Stimulated activated CD8-positive, alpha-beta memory T cell treated with anti-CD3 and anti-CD28 coated beads, Interleukin-15, amount 100 ng/mL, for 1 hour (primary cell): ENCODE data around the gene ZCCHC4.
A peak's percentile ranks its signal among the peaks of the same experiment; 100 is the strongest.

Source experiments
- DNase-seq: peaks from one replicate; pipeline ENCODE4 v3.0.0-alpha.2; 2020; ENCODE audit warnings: low read depth

ZCCHC4 gene, protein sequence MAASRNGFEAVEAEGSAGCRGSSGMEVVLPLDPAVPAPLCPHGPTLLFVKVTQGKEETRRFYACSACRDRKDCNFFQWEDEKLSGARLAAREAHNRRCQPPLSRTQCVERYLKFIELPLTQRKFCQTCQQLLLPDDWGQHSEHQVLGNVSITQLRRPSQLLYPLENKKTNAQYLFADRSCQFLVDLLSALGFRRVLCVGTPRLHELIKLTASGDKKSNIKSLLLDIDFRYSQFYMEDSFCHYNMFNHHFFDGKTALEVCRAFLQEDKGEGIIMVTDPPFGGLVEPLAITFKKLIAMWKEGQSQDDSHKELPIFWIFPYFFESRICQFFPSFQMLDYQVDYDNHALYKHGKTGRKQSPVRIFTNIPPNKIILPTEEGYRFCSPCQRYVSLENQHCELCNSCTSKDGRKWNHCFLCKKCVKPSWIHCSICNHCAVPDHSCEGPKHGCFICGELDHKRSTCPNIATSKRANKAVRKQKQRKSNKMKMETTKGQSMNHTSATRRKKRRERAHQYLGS

DNA sequence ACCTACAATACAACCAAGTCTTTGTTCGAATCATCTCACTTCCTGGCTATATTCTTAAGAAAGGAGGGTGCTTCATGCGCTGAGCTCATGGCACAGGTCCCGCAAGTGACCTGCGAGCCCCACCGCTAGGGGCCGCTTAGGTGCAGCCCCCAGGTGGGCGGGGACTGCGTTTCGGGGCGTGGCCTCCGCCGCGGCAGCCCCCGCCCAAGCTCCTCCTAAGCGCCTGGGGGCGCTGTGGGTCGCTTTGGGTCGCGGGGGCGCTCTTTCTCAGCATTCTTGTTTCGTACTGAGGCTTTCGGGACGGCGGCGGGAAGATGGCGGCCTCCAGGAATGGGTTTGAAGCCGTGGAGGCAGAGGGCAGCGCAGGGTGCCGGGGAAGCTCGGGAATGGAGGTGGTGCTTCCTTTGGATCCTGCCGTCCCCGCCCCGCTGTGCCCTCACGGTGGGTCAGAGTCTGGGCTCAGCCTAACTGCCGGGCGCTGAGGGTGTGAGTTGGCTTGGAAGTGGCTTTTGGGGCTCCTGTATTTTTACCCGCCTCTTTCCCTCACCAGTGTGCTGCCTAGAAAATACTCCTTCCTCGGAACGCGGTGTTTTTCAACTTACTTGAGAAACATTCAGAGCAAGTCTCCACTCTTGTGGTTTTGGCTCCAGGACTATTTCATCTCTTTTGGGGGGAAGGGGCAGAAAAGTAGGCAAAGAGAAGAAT, at the start of gene ZCCHC4:
Gene ZCCHC4 (plus strand): TSS at position 279 of the 705 bp plus-strand sequence. CDS start 36 bp downstream, at position 315.
- peak; percentile 74 for DNase-seq

DNA sequence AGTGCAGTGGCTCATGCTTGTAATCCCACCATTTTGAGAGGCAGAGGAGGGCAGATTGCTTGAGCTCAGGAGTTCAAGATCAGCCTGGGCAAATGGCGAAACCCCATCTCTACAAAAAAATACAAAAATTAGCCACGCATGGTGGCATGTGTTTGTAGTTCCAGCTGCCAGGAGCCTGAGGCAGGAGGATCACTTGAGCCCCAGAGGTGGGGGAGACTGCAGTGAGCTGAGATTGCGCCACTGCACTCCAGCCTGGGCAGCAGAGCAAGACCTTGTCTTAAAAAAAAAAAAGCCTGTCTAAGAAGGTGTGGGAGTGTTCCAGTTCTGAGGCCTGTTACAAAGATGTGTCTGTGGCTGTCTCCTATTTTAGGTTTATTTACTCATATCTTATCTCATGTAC, 40.7 kb upstream of the ZCCHC4 start:
- no peak for DNase-seq

DNA sequence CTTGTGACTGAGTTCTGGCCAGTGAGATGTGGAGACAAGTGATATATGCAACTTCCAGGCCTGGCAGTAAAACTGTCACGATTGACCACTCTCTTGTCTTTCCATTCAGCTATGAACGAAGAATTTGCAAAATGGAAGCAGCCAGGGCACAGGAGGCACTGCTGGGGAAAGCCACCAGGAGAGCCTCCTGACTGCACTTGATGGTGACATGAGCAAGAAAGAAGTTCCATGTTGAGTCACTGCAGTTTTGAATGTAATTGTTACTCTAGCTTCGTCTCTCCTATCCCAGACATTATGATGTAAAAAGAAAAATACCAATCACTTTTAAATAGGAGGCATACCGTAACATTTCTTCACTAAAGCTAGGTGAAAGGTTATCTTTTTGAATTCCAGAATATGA, 32.4 kb upstream of the ZCCHC4 start:
- DNase-seq: no peak

DNA sequence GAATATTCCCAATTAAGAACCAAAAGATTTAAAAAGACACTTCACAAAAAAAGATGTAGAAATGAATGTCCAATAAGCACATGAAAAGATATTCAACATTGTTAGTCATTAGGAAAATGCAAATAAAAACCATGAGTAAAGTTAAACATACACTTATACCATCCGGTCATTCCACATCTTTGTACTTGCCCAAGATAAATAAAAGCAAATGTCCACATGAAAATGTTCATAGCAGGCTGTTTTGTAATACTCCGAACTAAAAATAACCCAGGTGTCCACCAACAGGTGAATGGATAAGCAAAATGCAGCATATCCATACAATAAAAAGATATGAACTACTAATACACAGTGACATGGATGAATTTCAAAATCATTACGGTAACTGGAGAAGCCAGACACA, 28.6 kb upstream of the ZCCHC4 start:
- no peak for DNase-seq

DNA sequence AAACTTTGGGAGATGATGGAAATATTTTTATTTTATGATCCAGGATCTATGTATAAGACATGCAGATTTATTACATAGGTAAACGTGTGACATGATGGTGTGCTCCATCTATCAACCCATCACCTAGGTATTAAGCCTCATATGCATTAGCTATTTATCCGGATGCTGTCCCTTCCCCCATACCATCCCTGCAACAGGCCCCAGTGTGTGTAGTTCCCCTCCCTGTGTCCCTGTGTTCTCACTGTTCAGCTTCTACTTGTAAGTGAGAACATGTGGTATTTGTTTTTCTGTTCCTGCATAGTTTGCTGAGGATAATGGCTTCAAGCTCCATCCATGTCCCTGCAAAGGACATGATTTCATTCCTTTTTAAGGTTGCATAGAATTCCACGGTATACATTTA, 28.1 kb upstream of the ZCCHC4 start:
- DNase-seq: no peak

DNA sequence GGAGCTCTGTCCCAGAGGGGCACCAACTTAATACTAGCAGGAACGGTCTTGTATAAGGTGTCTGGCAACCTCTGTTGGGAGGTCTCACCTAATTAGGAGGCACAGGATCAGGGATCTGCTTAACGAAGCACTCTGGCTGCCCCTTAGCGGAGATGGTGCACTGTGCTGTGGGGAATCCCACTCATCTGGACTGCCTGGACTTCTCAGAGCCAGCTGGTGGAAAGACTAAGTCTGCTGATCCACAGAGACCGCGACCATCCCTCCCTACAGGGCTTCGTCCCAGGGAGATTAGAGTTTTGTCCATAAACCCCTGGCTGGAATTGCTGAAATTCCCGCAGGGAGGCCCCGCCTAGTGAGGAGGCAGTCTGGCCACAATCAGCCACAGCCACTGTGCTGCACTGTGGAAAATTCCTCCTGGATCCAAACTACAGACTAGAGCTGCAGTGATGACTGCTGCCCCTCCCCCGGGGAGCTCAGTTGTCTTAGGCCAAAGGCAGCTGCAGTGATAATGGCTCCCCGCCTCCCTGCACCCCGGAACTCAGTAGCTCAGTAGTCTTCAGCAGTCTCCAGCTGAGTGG, 22.0 kb upstream of the ZCCHC4 start:
- DNase-seq: no peak

DNA sequence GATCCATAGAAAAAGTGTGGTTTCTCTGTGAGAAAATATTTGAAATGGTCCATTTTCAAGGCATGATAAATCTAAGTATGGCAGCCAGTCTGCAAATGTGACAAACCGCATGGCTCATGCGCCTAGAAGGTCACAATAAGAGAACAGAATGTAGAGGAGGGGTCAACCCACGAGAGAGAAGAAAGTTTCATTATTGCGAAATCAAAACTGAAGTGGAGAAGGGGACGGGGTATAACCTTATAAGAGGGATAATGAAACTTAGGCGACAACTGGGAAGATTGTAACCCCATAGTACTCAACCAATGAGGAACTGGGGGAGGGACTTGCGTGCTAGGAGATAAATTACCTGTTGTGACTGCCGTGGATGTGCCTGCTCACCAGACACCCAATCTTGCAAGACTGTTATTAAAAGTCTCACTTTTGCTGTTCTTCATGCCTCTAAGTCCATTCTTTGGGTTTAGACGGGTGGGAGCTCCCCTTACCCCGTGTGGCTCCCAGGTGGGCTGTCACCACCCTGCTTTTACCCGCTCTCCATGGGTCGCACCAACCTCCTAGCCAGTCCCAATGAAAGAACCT, 21.3 kb upstream of the ZCCHC4 start:
- DNase-seq: no peak

DNA sequence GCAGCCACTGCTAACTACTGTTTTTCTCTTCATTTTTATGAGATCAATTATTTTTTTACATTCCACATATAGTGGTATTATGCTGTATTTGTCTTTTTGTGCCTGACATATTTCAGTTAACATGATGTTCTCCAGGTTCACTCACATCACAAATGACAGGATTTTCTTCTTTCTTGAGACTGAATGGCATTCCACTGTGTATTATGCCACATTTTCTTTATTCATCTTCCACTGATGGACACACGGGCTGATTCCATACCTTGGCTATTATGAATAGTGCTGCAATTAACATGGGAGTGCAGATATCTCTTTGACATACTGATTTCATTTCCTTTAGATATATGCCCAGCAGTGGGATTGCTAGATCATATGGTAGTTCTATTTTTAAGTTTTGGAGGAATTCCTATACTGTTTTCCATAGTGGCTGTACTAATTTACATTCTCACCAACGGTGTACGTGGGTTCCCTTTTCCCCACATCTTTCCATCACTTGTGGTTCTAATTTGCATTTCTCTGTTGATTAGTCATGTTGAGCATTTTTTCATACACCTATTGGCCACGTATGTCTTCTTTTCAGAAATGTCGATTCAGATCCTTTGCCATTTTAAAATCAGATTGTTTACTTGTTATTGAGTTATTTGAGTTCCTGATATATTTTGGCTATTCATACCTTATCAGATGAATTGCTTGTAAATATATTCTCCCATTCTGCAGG, 14.9 kb upstream of the ZCCHC4 start:
- DNase-seq: no peak

DNA sequence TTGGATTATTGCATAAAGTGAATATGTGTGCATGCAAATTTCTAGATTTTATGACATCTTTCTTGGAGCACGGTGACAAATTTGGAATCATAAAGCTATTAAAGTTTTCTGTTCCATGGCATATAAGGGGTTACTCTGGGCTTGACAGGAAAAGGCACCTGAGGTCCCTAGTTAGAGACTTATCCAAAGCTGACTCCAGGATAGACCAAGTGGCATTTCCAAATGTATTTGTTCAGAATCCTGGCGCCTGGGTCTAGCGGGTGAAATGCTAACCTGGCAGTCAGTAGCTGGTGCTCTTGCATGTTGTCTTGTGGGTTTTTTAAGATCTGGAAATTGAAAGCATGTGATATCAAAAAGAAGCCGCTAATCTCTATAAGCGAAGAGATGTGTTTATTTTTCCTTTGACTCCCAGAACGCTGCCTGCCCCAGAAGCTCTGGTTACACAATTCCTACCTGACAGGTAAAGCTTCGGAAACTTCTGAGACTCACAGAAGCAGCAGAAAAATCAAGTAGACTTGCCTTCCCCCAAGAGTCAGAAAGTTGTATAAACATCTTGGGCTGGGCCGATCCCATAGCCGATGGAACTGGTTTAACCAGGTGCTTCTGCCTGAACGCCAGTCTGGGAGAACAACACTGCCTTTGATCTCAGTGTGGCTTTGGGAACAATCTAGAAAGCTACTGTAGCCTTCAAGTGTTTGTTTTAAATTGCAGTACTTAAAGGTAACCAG, 12.9 kb upstream of the ZCCHC4 start:
- DNase-seq: no peak

DNA sequence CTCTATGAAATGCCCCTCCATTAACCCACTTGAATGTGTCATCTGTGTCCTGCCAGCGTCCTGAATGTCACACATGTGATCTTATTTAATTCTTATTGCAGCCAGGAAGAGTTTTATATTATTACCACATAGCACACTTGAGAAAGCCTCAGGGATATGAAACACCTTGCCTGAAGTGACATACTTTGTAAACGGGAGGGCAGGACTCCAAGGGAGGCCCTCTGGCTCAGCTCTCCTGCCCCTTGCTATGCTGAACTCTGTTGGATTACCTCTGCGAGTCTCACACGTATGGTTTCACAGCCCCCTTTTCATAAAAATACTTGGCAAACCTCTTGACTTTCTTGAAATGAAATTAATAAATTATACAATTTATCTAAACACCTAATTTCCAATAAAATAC, 11.1 kb upstream of the ZCCHC4 start:
- DNase-seq: no peak

DNA sequence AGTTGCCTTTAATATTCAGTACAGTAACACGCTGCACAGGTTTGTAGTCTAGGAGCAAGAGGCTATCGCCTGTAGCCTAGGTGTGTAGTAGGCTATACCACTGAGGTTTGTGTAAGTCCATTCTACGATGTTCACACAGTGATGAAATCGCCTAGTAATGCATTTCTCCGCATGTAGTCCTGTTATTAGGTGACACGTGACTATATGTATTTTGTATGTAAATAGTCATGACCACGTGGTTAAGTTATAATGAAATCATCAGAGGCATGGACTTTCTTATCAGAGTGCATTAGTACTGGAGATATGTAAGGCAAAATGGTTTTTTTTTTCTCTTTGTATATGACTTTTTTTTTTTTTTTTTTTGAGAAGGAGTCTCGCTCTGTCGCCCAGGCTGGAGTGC, 9.9 kb upstream of the ZCCHC4 start:
- no peak for DNase-seq

DNA sequence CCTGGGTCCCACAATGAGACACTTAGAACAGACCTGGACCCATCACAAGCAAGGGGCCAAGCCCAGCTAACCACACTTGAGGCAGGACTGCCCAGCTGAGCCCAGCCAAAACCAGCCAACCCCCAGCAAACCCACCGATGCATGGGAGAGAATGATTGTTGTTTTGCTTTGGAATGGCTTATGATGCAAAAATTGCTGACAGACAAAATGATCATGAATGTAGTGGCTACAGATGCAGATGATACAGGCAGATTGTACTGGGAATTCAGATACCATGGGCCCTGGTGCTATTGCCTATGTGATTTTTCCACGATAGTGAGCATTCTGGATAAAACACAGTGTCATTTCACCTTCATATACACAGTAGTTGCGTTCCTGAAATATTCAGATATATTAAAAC, 9.0 kb upstream of the ZCCHC4 start:
- no peak for DNase-seq

DNA sequence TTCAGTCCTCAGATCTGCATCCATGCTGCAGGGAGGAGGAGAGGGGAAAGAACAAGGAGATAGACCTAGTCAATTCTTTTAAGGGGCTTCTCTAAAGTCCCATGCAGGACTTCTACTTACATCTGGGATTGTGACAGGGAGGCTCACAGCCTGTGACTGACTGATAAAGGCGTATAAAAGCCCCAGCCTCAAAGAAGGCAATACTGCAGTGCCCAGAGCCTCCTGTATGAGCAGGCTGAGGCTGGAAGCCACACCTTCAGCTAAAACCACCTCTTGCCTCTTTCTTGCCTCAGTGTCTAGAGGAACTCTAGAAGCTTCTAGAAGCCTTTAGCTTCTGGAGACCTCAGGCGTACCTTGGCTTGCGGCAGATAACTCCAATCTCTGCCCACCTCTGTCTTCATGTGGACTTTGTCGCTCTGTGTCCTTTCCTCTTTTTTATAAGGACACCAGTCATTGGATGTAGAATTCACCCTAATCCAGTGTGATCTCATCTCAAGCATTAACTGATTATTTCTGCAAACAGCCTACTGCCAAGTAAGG, 6.0 kb upstream of the ZCCHC4 start:
- DNase-seq: no peak

DNA sequence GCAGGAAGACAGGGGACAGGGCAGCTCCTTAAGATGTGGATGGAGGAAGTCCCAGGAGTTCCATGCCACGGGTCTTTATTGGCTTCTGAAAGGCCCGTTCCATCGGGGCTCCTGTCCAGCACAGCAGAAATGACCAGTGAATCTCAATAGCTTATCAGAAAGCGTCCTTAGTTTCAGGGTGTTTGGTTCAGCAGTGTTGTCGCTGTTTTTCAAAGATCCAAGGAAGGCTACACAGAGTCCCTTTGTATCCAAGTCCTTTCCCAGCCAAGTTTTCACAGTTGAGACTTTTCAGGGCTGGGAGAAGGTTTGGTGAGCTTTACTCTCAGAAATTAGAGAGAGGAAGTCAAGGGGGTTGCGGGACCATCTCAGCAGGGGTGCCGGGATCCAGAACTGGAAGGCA, 5.0 kb upstream of the ZCCHC4 start:
- DNase-seq: no peak

DNA sequence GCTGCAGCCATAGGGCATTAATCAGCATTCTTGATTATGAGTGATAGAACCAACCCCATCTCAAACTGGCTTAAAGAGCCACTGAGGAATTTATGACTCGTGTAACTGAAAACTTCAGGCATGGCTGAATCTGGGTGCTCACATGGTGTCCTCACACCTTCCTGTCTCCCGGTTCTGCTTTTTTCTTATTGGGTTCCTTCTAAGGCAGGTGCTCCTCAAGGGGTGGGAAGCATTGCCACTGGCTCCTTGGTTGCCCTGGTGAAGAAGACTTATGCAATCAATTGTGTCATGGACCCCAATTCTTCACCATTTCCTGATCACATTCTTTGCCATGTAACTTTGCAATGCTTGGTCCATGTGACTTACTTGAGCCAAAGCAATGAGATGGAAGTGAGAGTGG, 4.3 kb upstream of the ZCCHC4 start:
- no peak for DNase-seq

DNA sequence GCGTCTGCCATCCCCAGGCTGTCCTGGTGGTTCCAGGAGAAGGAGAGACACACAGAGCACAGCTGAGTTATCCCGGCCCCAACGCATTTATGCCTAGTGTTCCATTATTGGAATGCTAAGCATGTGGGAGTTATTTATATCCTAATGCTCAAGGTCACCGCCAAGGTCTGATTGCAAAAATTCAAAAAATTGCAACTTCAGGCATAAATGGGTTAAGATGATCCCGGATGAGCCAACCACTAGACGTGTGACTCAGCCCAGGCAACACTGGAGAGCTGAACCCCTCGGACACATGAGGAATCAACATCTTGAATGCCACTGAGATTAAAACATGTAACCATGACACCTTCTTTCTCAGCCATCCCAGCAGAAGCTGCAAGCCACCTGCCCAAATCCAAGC, 3.8 kb upstream of the ZCCHC4 start:
- no peak for DNase-seq

DNA sequence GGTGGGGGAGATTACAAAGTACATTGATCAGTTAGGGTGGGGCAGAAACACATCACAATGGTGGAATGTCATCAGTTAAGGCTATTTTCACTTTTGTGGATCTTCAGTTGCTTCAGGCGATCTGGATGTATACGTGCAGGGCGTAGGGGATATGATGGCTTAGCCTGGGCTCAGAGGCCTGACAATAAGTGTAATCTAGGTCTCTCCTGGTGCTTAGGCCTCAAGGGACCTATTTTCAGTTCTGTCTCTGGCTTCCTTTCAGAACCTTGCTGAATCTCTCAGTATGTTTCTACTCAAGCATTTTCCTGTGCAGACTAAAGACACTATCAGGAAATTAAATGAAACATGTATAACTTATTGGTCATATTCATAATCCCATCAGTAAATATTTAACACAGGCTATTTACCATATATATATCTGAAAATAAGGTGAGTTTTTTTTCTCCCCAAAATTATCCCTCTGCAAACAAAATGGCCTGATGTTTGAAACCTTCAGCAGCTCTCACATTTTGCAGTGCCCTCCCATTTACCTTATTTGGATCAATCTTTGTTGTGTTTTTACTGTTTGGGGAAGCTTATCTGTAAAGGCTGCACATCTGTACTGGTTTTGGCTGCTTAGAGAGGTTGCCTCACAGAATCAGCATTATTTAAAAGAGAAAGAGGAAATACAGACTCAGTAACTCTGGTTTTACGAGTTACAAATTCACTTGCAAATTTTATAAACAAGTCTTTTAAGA, 2.3 kb upstream of the ZCCHC4 start:
- no peak for DNase-seq

DNA sequence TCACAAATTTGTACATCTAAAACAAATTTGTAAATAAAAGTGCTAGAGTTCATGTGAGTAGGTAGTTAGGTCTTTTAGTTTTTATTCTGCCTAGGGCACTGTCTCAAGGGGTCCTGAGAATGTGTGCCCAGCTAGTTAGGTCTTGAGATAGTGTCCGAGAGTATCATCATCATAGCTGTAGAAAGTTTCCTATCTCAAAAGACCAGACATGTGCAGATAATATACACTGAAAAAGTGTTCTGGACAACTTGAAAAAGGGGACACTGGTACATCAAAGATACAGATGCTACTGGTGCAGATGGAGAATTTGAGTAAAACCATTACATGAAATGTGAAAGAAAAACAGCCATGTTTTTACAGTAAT, 1.8 kb upstream of the ZCCHC4 start:
- DNase-seq: no peak

DNA sequence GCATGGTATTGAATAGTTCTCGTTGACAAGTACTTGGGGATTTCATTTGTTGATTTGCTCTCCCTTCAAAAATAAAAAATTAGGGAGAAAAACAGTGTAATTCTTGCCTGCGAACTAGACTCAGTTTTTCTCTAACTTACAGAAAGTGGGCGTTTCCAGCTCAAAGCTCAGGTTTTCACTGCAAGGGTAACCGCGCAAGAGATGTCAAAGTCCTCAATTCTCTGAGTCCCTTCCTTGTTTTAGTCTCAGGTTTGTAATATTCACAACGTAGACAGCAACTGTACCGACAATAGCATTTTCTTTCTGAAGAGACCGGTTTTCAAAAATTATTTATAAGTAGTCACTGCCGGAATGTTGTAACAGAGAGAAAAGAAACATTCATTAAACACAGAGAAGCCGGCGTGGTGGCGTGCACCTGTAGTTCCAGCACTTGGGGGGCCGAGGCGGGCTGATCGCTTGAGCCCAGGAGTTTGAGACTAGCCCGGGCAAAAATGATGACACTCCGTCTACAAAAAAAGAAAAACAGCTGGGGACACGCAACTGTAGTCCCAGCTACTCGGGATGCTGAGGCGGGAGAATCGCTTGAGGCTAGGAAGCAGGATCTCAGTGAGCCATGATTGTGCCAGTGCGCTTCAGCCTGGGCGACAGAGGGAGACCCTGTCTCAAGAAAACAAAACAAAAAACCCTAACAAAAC, 774 bp downstream of the ZCCHC4 start:
- no peak for DNase-seq

DNA sequence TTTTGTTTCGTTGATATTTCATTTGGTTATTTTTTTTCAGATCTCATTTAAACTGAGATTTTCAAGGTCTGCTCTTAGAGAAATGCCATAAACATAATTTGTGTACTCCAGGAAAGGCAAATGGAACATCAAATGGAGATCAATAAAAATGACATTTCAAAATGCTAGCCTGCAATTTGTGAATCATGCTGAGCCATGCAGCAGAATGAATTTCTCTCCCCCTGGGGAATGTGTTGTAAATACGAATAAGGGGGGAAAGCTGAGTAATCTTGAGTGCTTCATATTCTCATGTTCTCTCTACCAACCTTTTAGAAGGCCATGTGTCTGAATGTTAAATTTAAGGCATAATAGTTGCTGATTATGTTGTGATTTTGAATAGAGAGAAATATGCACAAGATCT, 7.8 kb downstream of the ZCCHC4 start:
- DNase-seq: no peak
